HG03354 (cell line): ENCODE results near the gene SRGN.

Experiments
- ATAC-seq: cut with Tn5 transposase; IDR thresholded peaks from one replicate; pipeline ENCODE4 v1.9.1; 2021; ENCODE audit warnings: mild to moderate bottlenecking; ENCODE audit not compliant: unreplicated experiment, poor library complexity, severe bottlenecking

The SRGN gene

DNA sequence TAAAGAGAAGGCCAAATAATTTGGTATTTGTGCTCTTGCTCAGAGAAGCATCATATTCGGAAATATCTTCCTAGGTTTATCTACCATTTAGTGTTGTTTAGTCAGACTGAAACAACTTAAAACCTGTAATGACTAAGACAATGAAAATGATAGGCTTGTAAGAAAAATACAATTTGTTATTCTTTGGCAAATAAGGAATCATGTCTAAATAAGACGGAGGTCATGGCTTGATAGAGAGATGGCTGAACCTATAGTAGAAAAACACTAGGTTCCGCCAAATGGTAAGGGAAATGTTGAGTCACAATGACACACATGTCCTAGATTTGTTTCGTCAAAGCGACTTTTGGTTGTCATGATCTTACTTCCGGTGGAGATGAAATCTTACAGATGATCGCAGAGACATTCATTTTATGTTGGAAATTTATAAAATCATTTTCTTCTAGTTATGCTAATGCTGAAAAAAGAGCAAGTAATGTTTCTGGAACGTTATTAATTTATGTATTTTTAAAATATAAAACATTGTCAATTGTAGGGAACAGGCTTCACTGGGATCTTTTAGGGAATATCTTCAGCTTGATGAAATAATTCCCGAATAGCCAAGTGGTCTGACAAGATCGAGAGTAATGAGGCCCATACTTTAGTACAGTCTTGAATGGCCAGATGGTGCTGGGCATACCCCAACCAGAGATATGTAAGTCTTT is 1.0 kb downstream of the SRGN start:
- ATAC-seq, result no peak

DNA sequence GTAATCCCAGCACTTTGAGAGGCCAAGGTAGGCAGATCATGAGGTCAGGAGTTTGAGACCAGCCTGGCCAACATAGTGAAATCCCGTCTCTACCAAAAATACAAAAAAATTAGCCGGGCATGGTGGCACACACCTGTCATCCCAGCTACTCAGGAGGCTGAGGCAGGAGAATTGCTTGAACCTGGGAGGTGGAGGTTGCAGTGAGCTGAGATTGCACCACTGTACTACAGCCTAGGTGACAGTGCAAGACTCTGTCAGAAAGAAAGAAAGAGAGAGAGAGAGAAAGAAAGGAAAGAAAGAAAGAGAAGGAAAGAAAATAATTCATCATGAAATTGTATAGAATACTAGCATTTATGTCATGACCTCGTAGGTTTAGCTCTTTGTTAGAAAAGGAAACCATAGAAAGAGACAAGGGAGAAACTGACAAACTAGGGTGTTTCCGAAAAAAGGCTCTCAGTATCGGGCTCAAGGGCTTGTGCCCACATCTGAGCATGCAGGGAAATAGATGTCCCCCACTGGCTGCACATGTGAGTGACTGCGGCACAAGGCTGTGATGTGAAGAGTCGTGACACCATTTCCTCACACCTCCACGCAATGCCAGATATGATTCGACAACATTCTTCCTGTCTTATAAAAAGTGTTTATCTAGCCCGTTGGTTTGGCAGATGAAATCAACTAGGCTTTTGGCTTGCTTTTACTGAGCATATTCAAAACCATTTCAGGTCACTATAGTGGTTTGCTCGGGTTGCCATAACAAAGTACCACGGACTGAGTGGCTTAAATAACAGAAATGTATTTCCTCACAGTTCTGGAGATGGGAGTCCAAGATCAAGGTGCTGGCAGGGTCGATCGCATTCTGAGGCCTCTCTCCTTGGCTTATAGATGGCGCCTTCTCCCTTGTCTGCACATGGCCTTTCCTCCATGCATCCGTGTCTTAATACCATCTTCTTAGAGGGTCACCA is 2.0 kb downstream of the SRGN start:
- peak; percentile 56 for ATAC-seq

DNA sequence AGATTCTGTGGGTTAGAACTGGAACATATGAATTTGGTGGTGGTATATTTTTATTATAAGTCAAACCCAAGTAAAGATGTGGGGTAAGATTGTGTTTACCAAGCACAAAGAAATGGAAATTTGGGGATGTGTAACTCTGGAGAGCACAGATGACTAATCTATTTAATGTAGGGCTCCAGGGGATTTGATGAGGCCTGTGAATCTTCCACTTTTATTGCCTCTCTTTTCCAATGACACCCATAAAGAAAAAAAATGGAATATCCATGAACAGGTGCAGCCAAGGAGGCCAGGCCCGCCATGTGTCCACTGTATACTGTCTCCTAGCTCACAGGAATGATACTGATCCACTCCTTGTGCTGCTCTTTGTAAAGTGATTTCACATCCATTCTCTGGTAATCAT is 2.8 kb downstream of the SRGN start:
- ATAC-seq, result no peak

- ATAC-seq, result no peak
Observed at GRCh38 chr10:69091143-69091651, 3.3 kb downstream of the SRGN start.

DNA sequence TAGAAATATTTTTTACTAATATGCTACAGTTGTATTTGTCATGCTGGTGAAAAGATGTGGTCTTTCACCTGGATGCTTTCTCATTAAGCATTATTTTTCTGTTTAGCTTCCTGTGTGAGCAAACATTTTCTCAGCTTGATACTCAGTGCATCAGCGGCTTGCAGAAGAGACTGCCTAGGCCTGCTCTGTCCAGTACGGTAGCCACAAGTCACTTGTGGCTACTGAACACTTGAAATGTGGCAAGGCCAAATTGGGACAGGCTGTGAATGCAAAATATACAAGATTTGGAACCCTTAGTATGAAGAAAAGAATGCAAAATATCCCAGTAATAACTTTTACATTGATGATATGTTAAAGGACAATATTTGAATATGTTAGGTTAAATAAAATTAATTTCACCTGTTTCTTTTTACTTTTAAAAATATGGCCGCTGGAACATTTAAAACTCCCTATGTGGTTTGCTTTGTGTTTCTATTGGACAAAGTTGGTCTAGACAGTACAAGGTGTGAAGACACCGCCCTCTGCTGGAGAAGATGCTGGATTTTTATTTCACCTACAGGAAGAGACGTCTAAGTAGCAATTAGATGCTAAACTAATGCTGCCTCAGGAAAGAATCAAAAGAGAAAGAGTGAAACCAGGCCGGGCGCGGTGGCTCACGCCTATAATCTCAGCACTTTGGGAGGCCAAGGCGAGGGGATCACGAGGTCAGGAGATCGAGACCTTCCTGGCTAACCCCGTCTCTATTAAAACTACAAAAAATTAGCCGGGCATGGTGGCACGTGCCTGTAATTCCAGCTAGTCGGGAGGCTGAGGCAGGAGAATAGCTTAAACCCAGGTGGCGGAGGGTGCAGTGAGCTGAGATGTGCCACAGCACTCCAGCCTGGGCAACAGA is 5.3 kb downstream of the SRGN start:
- no peak for ATAC-seq

- no peak for ATAC-seq
Observed at GRCh38 chr10:69093933-69094332, 6.0 kb downstream of the SRGN start.

DNA sequence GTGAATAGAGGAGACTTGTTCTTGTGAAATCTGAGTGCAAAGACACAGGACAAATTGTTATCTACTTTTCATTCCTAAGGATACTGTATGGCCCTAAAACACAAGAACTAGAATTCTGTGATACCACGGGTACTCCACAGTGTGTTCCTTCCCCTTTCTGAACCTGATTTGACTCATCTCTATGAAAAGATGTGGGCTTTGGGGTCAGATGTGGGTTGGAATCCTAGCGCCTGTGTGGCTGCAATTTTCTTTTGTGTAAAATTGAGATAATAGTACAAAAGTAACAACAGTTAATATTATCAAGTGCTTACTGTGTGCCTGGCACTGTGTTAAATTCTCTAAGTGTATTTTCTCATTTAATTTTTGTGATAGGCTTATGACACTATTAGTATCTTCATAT is 8.1 kb downstream of the SRGN start:
- peak; percentile 55 for ATAC-seq

GRCh38 chr10:69097729-69098128 is 9.8 kb downstream of the SRGN start:
- no peak for ATAC-seq

DNA sequence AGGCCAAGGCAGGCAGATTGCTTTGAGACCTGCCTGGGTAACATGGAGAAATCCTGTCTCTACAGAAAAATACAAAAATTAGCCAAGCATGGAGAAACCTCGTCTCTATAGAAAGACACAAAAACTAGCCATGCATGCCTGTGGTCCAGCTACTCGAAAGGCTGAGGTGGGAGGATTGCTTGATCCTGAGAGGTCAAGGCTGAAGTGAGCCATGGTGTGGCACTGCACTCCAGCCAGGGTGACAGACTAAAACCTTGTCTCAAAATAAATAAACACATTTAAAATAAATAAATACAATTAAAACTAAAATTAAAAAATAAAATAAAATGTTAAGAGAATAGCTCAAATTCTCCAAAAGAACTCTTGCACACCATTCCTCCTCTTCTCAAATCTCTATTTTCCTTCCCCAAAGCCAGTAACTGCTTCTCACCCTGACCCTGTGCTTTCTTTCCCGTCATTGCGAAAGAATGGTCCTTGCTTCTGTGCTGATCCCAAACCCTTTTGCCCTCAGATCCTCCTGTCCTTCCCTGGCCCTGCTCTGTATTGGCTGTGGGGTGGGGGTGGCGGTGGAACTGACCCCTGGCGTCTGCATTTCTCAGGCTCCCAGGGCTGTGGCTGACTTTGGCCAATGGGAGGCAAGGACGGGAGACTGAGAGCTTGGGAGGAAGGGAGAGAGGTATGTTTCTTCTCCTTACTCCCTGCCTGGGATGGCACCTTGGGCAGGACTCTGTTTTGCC is 12.4 kb downstream of the SRGN start:
- ATAC-seq, result no peak

DNA sequence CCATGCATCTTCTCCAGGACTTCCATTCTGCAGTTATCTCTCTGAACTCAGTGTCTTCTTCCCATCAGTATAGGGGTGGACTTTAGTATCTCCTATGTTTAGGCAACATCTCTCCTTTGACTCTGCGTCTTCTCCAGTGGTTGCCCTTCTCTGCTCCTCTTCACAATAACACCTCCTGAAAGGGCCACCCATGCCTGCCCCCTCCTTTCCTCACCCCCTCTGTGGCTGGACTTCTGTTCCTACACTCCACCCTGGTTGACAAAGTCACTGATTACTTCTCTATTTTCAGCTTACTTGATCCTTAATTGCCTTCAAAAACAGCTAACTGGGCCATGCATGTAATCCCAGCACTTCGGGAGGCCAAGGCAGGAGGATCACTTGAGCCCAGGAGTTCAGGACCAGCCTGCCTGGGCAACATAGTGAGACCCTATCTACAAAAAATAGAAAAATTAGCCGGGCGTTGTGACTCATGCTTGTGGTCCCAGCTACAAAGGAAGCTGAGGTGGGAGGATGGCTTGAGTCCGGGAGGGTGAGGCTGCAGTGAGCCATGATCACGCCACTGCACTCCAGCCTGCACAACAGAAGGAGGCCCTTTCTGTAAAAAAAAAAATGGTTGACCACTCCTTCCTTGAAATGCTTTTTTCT is 13.7 kb downstream of the SRGN start:
- no peak for ATAC-seq

DNA sequence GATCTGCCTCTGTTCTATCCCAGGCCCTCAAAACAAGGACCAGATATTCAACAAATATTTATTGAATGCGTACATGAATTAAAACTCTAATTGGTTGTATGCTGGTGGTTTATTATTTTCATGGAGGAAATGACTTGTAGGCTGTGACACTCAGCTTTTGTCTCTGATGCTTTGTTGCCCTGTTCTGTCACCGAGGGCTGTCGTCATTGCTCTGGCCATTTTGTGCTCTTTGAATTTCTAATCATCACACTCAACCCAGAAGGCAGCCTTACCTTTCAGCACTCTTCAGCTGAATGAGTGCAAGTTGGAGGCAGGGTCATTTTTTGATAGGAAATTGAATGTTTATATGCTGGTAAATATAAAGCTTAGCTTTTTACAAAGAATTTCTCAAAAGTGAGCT is 14.5 kb downstream of the SRGN start:
- no peak for ATAC-seq

GRCh38 chr10:69103784-69104183 is 15.9 kb downstream of the SRGN start:
- ATAC-seq, result no peak

DNA sequence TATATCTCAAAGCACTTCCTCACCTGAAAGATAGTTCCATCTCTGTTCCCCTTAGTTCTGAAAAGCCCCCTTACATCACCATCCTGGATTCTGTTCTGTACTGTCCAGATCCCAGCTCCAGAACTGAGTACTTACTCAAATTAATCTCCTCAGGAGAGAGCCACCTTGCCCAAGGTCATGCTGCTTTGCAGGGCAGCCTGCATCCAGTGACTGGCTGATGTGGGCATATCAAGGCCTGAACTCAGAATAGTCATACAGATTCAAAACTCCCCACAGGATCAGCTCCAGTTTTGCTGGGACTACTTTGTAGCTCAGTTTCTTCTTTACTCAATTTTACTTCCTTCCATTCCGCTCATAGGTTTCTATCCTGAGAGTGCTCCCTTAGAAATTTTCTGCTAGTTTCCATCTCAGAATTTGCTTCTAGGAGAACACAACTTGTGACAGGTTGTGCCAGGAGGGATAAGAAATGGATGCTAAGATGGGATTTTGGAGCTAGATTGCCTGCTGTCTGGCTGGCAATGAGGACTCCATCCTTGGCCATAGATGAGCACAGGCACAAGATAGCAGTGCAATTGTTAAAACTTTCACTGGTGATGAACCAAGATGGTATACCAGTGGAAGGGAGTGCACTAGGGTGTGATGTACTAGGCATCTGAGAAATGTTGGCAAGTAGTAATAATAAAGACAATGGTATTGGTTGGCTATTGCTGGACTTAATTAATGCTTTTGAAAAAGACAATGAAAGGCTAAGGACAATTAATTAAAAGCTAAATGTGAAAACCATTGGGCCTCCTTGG is 17.3 kb downstream of the SRGN start:
- no peak for ATAC-seq

DNA sequence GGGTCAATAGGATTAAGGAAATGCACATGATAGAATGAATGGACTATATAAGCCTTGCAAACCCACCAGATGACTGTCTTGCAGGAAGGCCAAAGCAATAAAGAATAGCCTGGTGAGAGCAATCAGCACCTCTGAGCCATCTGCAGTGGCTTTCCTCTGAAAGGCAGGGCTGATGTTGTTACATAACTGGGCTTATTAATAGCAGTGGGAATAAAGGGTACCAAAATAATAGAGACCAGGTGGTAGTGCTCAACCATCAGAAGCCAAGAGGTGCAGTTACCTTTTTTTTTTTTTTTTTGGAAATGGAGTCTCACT is 19.2 kb downstream of the SRGN start:
- no peak for ATAC-seq

GRCh38 chr10:69107699-69108098 is 19.8 kb downstream of the SRGN start:
- ATAC-seq, result no peak

DNA sequence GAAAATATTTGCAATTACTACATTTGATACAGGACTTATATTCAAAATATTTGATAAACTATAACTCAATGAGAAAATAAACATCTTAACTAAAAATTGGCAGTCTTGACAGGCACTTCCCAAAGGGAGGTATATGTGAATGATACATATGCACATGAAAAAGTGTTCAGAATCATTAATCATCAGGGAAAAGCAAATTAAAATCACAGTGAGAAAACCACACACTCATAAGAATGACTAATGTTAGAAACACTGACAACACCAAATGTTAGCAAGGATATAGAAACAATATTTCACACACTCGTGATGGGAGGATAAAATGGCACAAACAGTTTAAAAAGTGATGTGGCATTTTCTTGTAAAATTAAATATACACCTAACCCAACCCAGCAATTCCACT is 32.0 kb downstream of the SRGN start:
- no peak for ATAC-seq

GRCh38 chr10:69123306-69123746 is 35.4 kb downstream of the SRGN start:
- peak; percentile 30 for ATAC-seq
